ENCODE measurements around the gene MRTFA. TPM values are rescaled to one million over a fixed set of nuclear protein-coding genes. Genes with fewer than 3 reads are reported as not detected.

Gene MRTFA
- polyA plus RNA-seq, 1 of the 3 experiments (the other 2 are of a cell fraction): 5.8 TPM

- no peak for TF ChIP-seq IRF3 (IDR thresholded peaks at IDR 0.05; ENCODE audit: low read depth, low read length)
Measured at GRCh38 chr22:40415531-40416266, 220.8 kb downstream of the MRTFA start (continued).

- Histone ChIP-seq H3F3A (replicated peaks; ENCODE audit: insufficient read depth) (no peaks in the 10 kb centered on the region), H3K79me2 (ENCODE audit: insufficient read depth) (no peaks in the 10 kb centered on the region), H2AFZ (ENCODE audit: low read depth) (no peak overlapping the region), H3K9me3 (no peaks in the 10 kb centered on the region), H3K27ac (ENCODE audit: low read depth in 2 of 2, low read length in 1 of 2) (no peak overlapping the region; a peak in 1 of 4 replicates), H3K36me3 (replicated peaks in 1 of 2; ENCODE audit: control insufficient read depth in 1 of 2, insufficient read depth in 2 of 2, low read length in 1 of 2) (peaks cover 0 to 33% of the 10 kb centered on the region in 2 experiments), H3K9ac (no peak overlapping the region), H3K4me3 (ENCODE audit: low read depth in 2 of 2, low read length in 1 of 2) (no peak overlapping the region), H3K4me1 (ENCODE audit: control insufficient read depth in 1 of 2, insufficient read depth in 2 of 2, low read depth in 1 of 2, low read length in 1 of 2) (peaks cover 0 to 18% of the 10 kb centered on the region in 2 experiments; a peak in 1 of 4 replicates), H3K4me2 (no peak overlapping the region), H4K20me1 (ENCODE audit: insufficient read depth) (no peaks in the 10 kb centered on the region), H3K27me3 (ENCODE audit: insufficient read depth) (no peaks in the 10 kb centered on the region), H3K9me2 (no peaks in the 10 kb centered on the region)
- WGBS (ENCODE audit: low lambda C conversion rate): 90% methylated on average over 6 of the region's 10 CpGs
- TF ChIP-seq SMC3 (IDR thresholded peaks at IDR 0.05; ENCODE audit: low read depth, low read length): no peak
- TF ChIP-seq ZBTB33 (IDR thresholded peaks at IDR 0.05; ENCODE audit: borderline replicate concordance, low read depth): no peak
- no peak for TF ChIP-seq GATA2 (CRISPR knock-in tag; IDR thresholded peaks at IDR 0.05)
- no peak for TF ChIP-seq MEF2A (IDR thresholded peaks at IDR 0.05; ENCODE audit: borderline replicate concordance, low read depth)
- no peak for TF ChIP-seq NFIC (IDR thresholded peaks at IDR 0.05; ENCODE audit: borderline replicate concordance)
- peak; percentile 49 for DNase-seq
- CTCF ChIA-PET: interaction anchor here (1.1 kb wide), 1 partner anchor 229 kb away, joined by 3 read pairs; no protein-coding TSS in a partner anchor
- POLR2A ChIA-PET: no interaction called here
Measured at GRCh38 chr22:40414838-40415505, 221.5 kb downstream of the MRTFA start.

GRCh38 chr22:40414311-40414710 lies 222.2 kb downstream of the MRTFA start:
- CTCF ChIA-PET: interaction anchor here (1.4 kb wide), 1 partner anchor 15 kb away, joined by 3 read pairs; no protein-coding TSS in a partner anchor
- no peak overlapping the region for H3K4me3 ChIP-seq (ENCODE audit: low read depth in 2 of 2, low read length in 1 of 2)
- H3K27me3 ChIP-seq (ENCODE audit: insufficient read depth): no peaks in the 10 kb centered on the region
- H3K4me2 ChIP-seq: no peak overlapping the region
- peaks cover 0 to 34% of the 10 kb centered on the region in 2 experiments for H3K36me3 ChIP-seq (replicated peaks in 1 of 2; ENCODE audit: control insufficient read depth in 1 of 2, insufficient read depth in 2 of 2, low read length in 1 of 2)
- POLR2A ChIA-PET: no interaction called here
- H4K20me1 ChIP-seq (ENCODE audit: insufficient read depth): no peaks in the 10 kb centered on the region
- H3K79me2 ChIP-seq (ENCODE audit: insufficient read depth): no peaks in the 10 kb centered on the region
- 55% methylated on average over 3 of the region's 3 CpGs for WGBS (ENCODE audit: low lambda C conversion rate)
- TF ChIP-seq NRF1 (IDR thresholded peaks at IDR 0.05; ENCODE audit: low read depth, low read length): no peak
- TF ChIP-seq EP300 (IDR thresholded peaks at IDR 0.05; ENCODE audit: borderline replicate concordance in 1 of 2, low read depth in 1 of 2, low read length in 1 of 2): no peak
- TF ChIP-seq JUND (IDR thresholded peaks at IDR 0.05): no peak
- no peak for TF ChIP-seq TEAD4 (IDR thresholded peaks at IDR 0.05; ENCODE audit: borderline replicate concordance, insufficient read depth)
- TF ChIP-seq CHD2 (IDR thresholded peaks at IDR 0.05; ENCODE audit: low read length, partially characterized antibody): no peak
- no peak for TF ChIP-seq NFIC (IDR thresholded peaks at IDR 0.05; ENCODE audit: borderline replicate concordance)
- no peak for TF ChIP-seq GATA2 (CRISPR knock-in tag; IDR thresholded peaks at IDR 0.05)
- H2AFZ ChIP-seq (ENCODE audit: low read depth): no peak overlapping the region
- no peak for DNase-seq
- no peaks in the 10 kb centered on the region for H3K9me3 ChIP-seq
- no peak overlapping the region; a peak in 1 of 4 replicates for H3K27ac ChIP-seq (ENCODE audit: low read depth in 2 of 2, low read length in 1 of 2)
- no peak overlapping the region for H3K9ac ChIP-seq
- H3K9me2 ChIP-seq: no peaks in the 10 kb centered on the region
- no peaks in the 10 kb centered on the region for H3F3A ChIP-seq (replicated peaks; ENCODE audit: insufficient read depth)
- H3K4me1 ChIP-seq (ENCODE audit: control insufficient read depth in 1 of 2, insufficient read depth in 2 of 2, low read depth in 1 of 2, low read length in 1 of 2): peaks cover 0 to 18% of the 10 kb centered on the region in 2 experiments; a peak in 1 of 4 replicates

Data from SK-N-SH (cell line).